Measurements from ENCODE around the gene TRAM1L1. TPM values are rescaled to one million over a fixed set of nuclear protein-coding genes. Genes with fewer than 3 reads are reported as not detected.
A peak's percentile ranks its signal among the peaks of the same experiment; 100 is the strongest.

The TRAM1L1 gene
- total RNA-seq = 1 to 10 TPM in 1 of 5 donors, not detected in 4; 4.8 TPM
- 1 to 10 TPM in 1 of 3 donors, under 1 TPM in 2; 0.68 to 1.7 (median 0.92) TPM for polyA plus RNA-seq
- long read RNA-seq, donor 1, partial matches to known transcripts = 0 of 3 reads
- long read RNA-seq, donor 1, other reads (novel, unspliced or antisense) = 0 of 3 reads
- long read RNA-seq, donor 2, partial matches to known transcripts = 0 of 2 reads
- long read RNA-seq, donor 2, other reads (novel, unspliced or antisense) = 0 of 2 reads
- long read RNA-seq, donor 3, partial matches to known transcripts = 0 of 2 reads
- long read RNA-seq, donor 3, other reads (novel, unspliced or antisense) = 0 of 2 reads
- long read RNA-seq, donor 4, partial matches to known transcripts = 0 of 1 reads
- long read RNA-seq, donor 4, other reads (novel, unspliced or antisense) = 0 of 1 reads
- long read RNA-seq, donor 5, transcript TRAM1L1-201 (1 exons, 2,023 nt) = major isoform, 7 of 7 reads
- long read RNA-seq, donor 5, partial matches to known transcripts = 0 of 7 reads
- long read RNA-seq, donor 5, other reads (novel, unspliced or antisense) = 0 of 7 reads
- long read RNA-seq, donor 6, transcript TRAM1L1-201 (1 exons, 2,023 nt) = major isoform, 20 of 20 reads
- long read RNA-seq, donor 6, partial matches to known transcripts = 0 of 20 reads
- long read RNA-seq, donor 6, other reads (novel, unspliced or antisense) = 0 of 20 reads
- long read RNA-seq, donor 7, transcript TRAM1L1-201 (1 exons, 2,023 nt) = major isoform, 7 of 7 reads
- long read RNA-seq, donor 7, partial matches to known transcripts = 0 of 7 reads
- long read RNA-seq, donor 7, other reads (novel, unspliced or antisense) = 0 of 7 reads
- long read RNA-seq, donor 8, transcript TRAM1L1-201 (1 exons, 2,023 nt) = major isoform, 8 of 8 reads
- long read RNA-seq, donor 8, partial matches to known transcripts = 0 of 8 reads
- long read RNA-seq, donor 8, other reads (novel, unspliced or antisense) = 0 of 8 reads
- long read RNA-seq, donor 9, transcript TRAM1L1-201 (1 exons, 2,023 nt) = major isoform, 9 of 9 reads
- long read RNA-seq, donor 9, partial matches to known transcripts = 0 of 9 reads
- long read RNA-seq, donor 9, other reads (novel, unspliced or antisense) = 0 of 9 reads
- long read RNA-seq, donor 10, partial matches to known transcripts = 0 of 1 reads
- long read RNA-seq, donor 10, other reads (novel, unspliced or antisense) = 0 of 1 reads

- Histone ChIP-seq H3K4me3 (peak within 1 kb of the TSS; percentile 58 to 67 (median 59)), H3K36me3 (no peaks in the 10 kb centered on the region), H3K9me3 (peaks cover 0 to 5% (median 0%) of the 10 kb centered on the region in 4 donors), H3K27ac (peak within 1 kb of the TSS; percentile 38 to 85 (median 73)), H3K4me1 (peaks cover 0 to 14% (median 9%) of the 10 kb centered on the region in 4 donors), H3K27me3 (no peaks in the 10 kb centered on the region)
- WGBS, 5 donors = 3 to 6% (median 5%) methylated on average over 29 to 45 of the region's 45 CpGs
- DNase-seq = peak; percentile 64 to 93
- intact Hi-C loops (cut with DNase I; ENCODE audit: low total_unique reads) = no loop called here
- TF ChIP-seq POLR2A (IDR thresholded peaks at IDR 0.05) (no peak), POLR2AphosphoS5 (IDR thresholded peaks at IDR 0.05) (no peak), EP300 (IDR thresholded peaks at IDR 0.05) (no peak)
- TF ChIP-seq, protein P1, sequence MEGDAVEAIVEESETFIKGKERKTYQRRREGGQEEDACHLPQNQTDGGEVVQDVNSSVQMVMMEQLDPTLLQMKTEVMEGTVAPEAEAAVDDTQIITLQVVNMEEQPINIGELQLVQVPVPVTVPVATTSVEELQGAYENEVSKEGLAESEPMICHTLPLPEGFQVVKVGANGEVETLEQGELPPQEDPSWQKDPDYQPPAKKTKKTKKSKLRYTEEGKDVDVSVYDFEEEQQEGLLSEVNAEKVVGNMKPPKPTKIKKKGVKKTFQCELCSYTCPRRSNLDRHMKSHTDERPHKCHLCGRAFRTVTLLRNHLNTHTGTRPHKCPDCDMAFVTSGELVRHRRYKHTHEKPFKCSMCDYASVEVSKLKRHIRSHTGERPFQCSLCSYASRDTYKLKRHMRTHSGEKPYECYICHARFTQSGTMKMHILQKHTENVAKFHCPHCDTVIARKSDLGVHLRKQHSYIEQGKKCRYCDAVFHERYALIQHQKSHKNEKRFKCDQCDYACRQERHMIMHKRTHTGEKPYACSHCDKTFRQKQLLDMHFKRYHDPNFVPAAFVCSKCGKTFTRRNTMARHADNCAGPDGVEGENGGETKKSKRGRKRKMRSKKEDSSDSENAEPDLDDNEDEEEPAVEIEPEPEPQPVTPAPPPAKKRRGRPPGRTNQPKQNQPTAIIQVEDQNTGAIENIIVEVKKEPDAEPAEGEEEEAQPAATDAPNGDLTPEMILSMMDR (IDR thresholded peaks at IDR 0.05) = no peak
Observed at GRCh38 chr4:117084866-117085701, at the start of gene TRAM1L1. Gene TRAM1L1 (minus strand): TSS chr4:117085576. CDS start chr4:117085393, 183 bp downstream.

- Histone ChIP-seq H3K9me3 (peaks cover 0 to 7% (median 0%) of the 10 kb centered on the region in 4 donors), H3K27me3 (no peaks in the 10 kb centered on the region), H3K4me1 (peaks cover 0 to 5% (median 0%) of the 10 kb centered on the region in 4 donors), H3K4me3 (no peak overlapping the region), H3K27ac (no peak overlapping the region), H3K36me3 (no peaks in the 10 kb centered on the region)
- peak in 1 of 2 donors; percentile 78 for DNase-seq
- WGBS, 5 donors = 1 to 5% (median 2%) methylated on average over 4 of the region's 4 CpGs
- intact Hi-C loops (cut with DNase I; ENCODE audit: low total_unique reads) = no loop called here
- no peak for TF ChIP-seq EP300 (IDR thresholded peaks at IDR 0.05)
- TF ChIP-seq, protein P1 (IDR thresholded peaks at IDR 0.05) = peak in 4 of 7 experiments; percentile 29 to 49 (median 44)
Observed at GRCh38 chr4:117134386-117134785, 49.0 kb upstream of the TRAM1L1 start.

GRCh38 chr4:117096886-117097285 lies 11.5 kb upstream of the TRAM1L1 start:
- H3K4me1 ChIP-seq = no peaks in the 10 kb centered on the region
- intact Hi-C loops (cut with DNase I; ENCODE audit: low total_unique reads) = no loop called here
- no peak overlapping the region for H3K27ac ChIP-seq
- no peaks in the 10 kb centered on the region for H3K36me3 ChIP-seq
- no peaks in the 10 kb centered on the region for H3K9me3 ChIP-seq
- DNase-seq = no peak
- no peaks in the 10 kb centered on the region for H3K27me3 ChIP-seq
- H3K4me3 ChIP-seq = no peak overlapping the region
- TF ChIP-seq EP300 (IDR thresholded peaks at IDR 0.05) (no peak), POLR2AphosphoS5 (IDR thresholded peaks at IDR 0.05) (no peak), POLR2A (IDR thresholded peaks at IDR 0.05) (no peak)
- TF ChIP-seq, protein P1 (IDR thresholded peaks at IDR 0.05) = no peak

Data from stomach (tissue), 19 donors.